Activated CD4-positive, alpha-beta T cell treated with anti-CD3 and anti-CD28 coated beads, Interleukin-2, amount 10 ng/mL, durations not matched to agents 24 days and 14 days (primary cell): ENCODE results near the gene ACP3. TPM values are rescaled to one million over a fixed set of nuclear protein-coding genes. Genes with fewer than 3 reads are reported as not detected.
"Not testable (repeated sequence)": the region's sequence is repeated elsewhere in the genome, so short reads cannot be mapped to it uniquely, and the experiment has no call there.

ENCODE experiments used
- DNase-seq: peaks from one replicate; pipeline ENCODE4 v3.0.0; 2022
- H3K27ac Mint-ChIP-seq: one replicate; pipeline ENCODE4 v1.8.0; 2022; ENCODE audit warnings: mild to moderate bottlenecking, mixed read lengths
- H3K27me3 Mint-ChIP-seq: one replicate; pipeline ENCODE4 v1.8.0; 2022; ENCODE audit warnings: mixed read lengths
- H3K36me3 Mint-ChIP-seq: one replicate; pipeline ENCODE4 v1.8.0; 2022; ENCODE audit warnings: low read depth, mild to moderate bottlenecking, mixed read lengths
- H3K4me1 Mint-ChIP-seq: one replicate; pipeline ENCODE4 v1.8.0; 2021; ENCODE audit warnings: mixed read lengths
- H3K4me3 Mint-ChIP-seq: one replicate; pipeline ENCODE4 v1.8.0; 2022; ENCODE audit warnings: mild to moderate bottlenecking, moderate library complexity, mixed read lengths
- H3K9me3 Mint-ChIP-seq: one replicate; pipeline ENCODE4 v1.8.0; 2021; ENCODE audit warnings: mixed read lengths
- intact Hi-C: fragments of 100-400 bp; cut with micrococcal nuclease; formaldehyde crosslinking; loops from one replicate; pipeline ENCODE4 v1.15.1; 2023
- total RNA-seq: library from RNA; stranded (reverse); gene quantifications from 2 replicates; pipeline ENCODE4 v1.2.3, GENCODE V29; 2022

ACP3 gene
- total RNA-seq, 1 donor from 2014 or later: not detected

- Mint-ChIP-seq H3K36me3 (no peaks in the 10 kb centered on the region), H3K9me3 (no peaks in the 10 kb centered on the region), H3K4me3 (no peak overlapping the region), H3K27ac (no peak overlapping the region), H3K27me3 (peaks cover 21% of the 10 kb centered on the region), H3K4me1 (peaks cover 1% of the 10 kb centered on the region)
- intact Hi-C loops: no loop called here
- no peak for DNase-seq
These were observed 39.4 kb downstream of the ACP3 start for GRCh38 chr3:132356568-132356967.

GRCh38 chr3:132360717-132361116 lies 43.5 kb downstream of the ACP3 start:
- no peaks in the 10 kb centered on the region for H3K4me1 Mint-ChIP-seq
- H3K27me3 Mint-ChIP-seq: peaks cover 33% of the 10 kb centered on the region
- H3K36me3 Mint-ChIP-seq: no peaks in the 10 kb centered on the region
- H3K9me3 Mint-ChIP-seq: no peaks in the 10 kb centered on the region
- H3K27ac Mint-ChIP-seq: no peak overlapping the region
- intact Hi-C loops: no loop called here
- DNase-seq: no peak
- H3K4me3 Mint-ChIP-seq: no peak overlapping the region

GRCh38 chr3:132362329-132362728 lies 45.1 kb downstream of the ACP3 start:
- Mint-ChIP-seq H3K9me3 (no peaks in the 10 kb centered on the region), H3K4me3 (no peak overlapping the region), H3K36me3 (no peaks in the 10 kb centered on the region), H3K4me1 (no peaks in the 10 kb centered on the region), H3K27me3 (peaks cover 26% of the 10 kb centered on the region), H3K27ac (no peak overlapping the region)
- intact Hi-C loops: no loop called here
- DNase-seq: no peak

GRCh38 chr3:132368515-132368914 lies 51.3 kb downstream of the ACP3 start:
- no peak overlapping the region for H3K27ac Mint-ChIP-seq
- no peak overlapping the region for H3K4me3 Mint-ChIP-seq
- intact Hi-C loops: no loop called here
- H3K4me1 Mint-ChIP-seq: no peaks in the 10 kb centered on the region
- no peaks in the 10 kb centered on the region for H3K9me3 Mint-ChIP-seq
- no peaks in the 10 kb centered on the region for H3K36me3 Mint-ChIP-seq
- no peak for DNase-seq
- H3K27me3 Mint-ChIP-seq: peaks cover 11% of the 10 kb centered on the region

GRCh38 chr3:132368962-132369361 lies 51.8 kb downstream of the ACP3 start:
- no peaks in the 10 kb centered on the region for H3K4me1 Mint-ChIP-seq
- no peaks in the 10 kb centered on the region for H3K9me3 Mint-ChIP-seq
- H3K4me3 Mint-ChIP-seq: no peak overlapping the region
- no peak for DNase-seq
- H3K27ac Mint-ChIP-seq: no peak overlapping the region
- intact Hi-C loops: no loop called here
- H3K27me3 Mint-ChIP-seq: peaks cover 11% of the 10 kb centered on the region
- no peaks in the 10 kb centered on the region for H3K36me3 Mint-ChIP-seq

GRCh38 chr3:132376945-132377354 lies 59.7 kb downstream of the ACP3 start:
- H3K9me3 Mint-ChIP-seq, H3K36me3 Mint-ChIP-seq, intact Hi-C loops, H3K27me3 Mint-ChIP-seq, H3K27ac Mint-ChIP-seq, H3K4me1 Mint-ChIP-seq: not testable (repeated sequence)
- H3K4me3 Mint-ChIP-seq: peak overlapping the region; percentile 58
- DNase-seq: peak; percentile 25

GRCh38 chr3:132378048-132378762 lies 61.0 kb downstream of the ACP3 start:
- Mint-ChIP-seq H3K36me3 (no peaks in the 10 kb centered on the region), H3K4me3 (no peak overlapping the region), H3K27ac (no peak overlapping the region), H3K9me3 (no peaks in the 10 kb centered on the region), H3K4me1 (no peaks in the 10 kb centered on the region), H3K27me3 (peaks cover 4% of the 10 kb centered on the region)
- no peak for DNase-seq
- intact Hi-C loops: no loop called here

- H3K27me3 Mint-ChIP-seq: peaks cover 4% of the 10 kb centered on the region
- no peaks in the 10 kb centered on the region for H3K4me1 Mint-ChIP-seq
- DNase-seq: no peak
- H3K27ac Mint-ChIP-seq: no peak overlapping the region
- intact Hi-C loops: no loop called here
- no peaks in the 10 kb centered on the region for H3K9me3 Mint-ChIP-seq
- no peaks in the 10 kb centered on the region for H3K36me3 Mint-ChIP-seq
- no peak overlapping the region for H3K4me3 Mint-ChIP-seq
These were observed 61.6 kb downstream of the ACP3 start for GRCh38 chr3:132378846-132379245.

GRCh38 chr3:132380920-132381319 lies 63.7 kb downstream of the ACP3 start:
- no peaks in the 10 kb centered on the region for H3K36me3 Mint-ChIP-seq
- no peaks in the 10 kb centered on the region for H3K4me1 Mint-ChIP-seq
- no peak overlapping the region for H3K4me3 Mint-ChIP-seq
- intact Hi-C loops: no loop called here
- no peaks in the 10 kb centered on the region for H3K9me3 Mint-ChIP-seq
- DNase-seq: peak; percentile 9
- no peak overlapping the region for H3K27ac Mint-ChIP-seq
- H3K27me3 Mint-ChIP-seq: peaks cover 4% of the 10 kb centered on the region

GRCh38 chr3:132381348-132381944 lies 64.2 kb downstream of the ACP3 start:
- Mint-ChIP-seq H3K27me3 (peaks cover 4% of the 10 kb centered on the region), H3K9me3 (no peaks in the 10 kb centered on the region), H3K27ac (no peak overlapping the region), H3K4me3 (no peak overlapping the region), H3K4me1 (no peaks in the 10 kb centered on the region), H3K36me3 (no peaks in the 10 kb centered on the region)
- intact Hi-C loops: no loop called here
- DNase-seq: peak; percentile 37

- H3K36me3 Mint-ChIP-seq: no peaks in the 10 kb centered on the region
- H3K27me3 Mint-ChIP-seq: peaks cover 4% of the 10 kb centered on the region
- no peaks in the 10 kb centered on the region for H3K4me1 Mint-ChIP-seq
- intact Hi-C loops: no loop called here
- no peaks in the 10 kb centered on the region for H3K9me3 Mint-ChIP-seq
- no peak for DNase-seq
- no peak overlapping the region for H3K27ac Mint-ChIP-seq
- no peak overlapping the region for H3K4me3 Mint-ChIP-seq
These were observed 65.1 kb downstream of the ACP3 start for GRCh38 chr3:132382267-132382666.

GRCh38 chr3:132382688-132383194 lies 65.5 kb downstream of the ACP3 start:
- no peaks in the 10 kb centered on the region for H3K36me3 Mint-ChIP-seq
- no peak overlapping the region for H3K27ac Mint-ChIP-seq
- DNase-seq: no peak
- H3K27me3 Mint-ChIP-seq: peaks cover 4% of the 10 kb centered on the region
- no peaks in the 10 kb centered on the region for H3K4me1 Mint-ChIP-seq
- H3K4me3 Mint-ChIP-seq: no peak overlapping the region
- intact Hi-C loops: no loop called here
- H3K9me3 Mint-ChIP-seq: no peaks in the 10 kb centered on the region

GRCh38 chr3:132386259-132386658 lies 69.1 kb downstream of the ACP3 start:
- Mint-ChIP-seq H3K9me3 (no peaks in the 10 kb centered on the region), H3K27ac (no peak overlapping the region), H3K4me1 (no peaks in the 10 kb centered on the region), H3K4me3 (no peak overlapping the region), H3K36me3 (no peaks in the 10 kb centered on the region), H3K27me3 (peaks cover 6% of the 10 kb centered on the region)
- intact Hi-C loops: no loop called here
- DNase-seq: no peak

- H3K4me3 Mint-ChIP-seq, H3K36me3 Mint-ChIP-seq, DNase-seq, H3K4me1 Mint-ChIP-seq, H3K27ac Mint-ChIP-seq, H3K9me3 Mint-ChIP-seq: not testable (repeated sequence)
- peaks cover 20% of the 10 kb centered on the region for H3K27me3 Mint-ChIP-seq
- intact Hi-C loops: loop anchor here (10.0 kb wide), 1 partner anchor 138 kb away; no protein-coding TSS in a partner anchor
These were observed 75.5 kb downstream of the ACP3 start for GRCh38 chr3:132392675-132393074.
